ENCODE data around the gene ATOH8. TPM values are rescaled to one million over a fixed set of nuclear protein-coding genes. Genes with fewer than 3 reads are reported as not detected.

The ATOH8 gene
- total RNA-seq, 4 donors from 2014 or later = 82.8 to 260 (median 167) TPM

GRCh38 chr2:85763831-85764230 is 10.0 kb downstream of the ATOH8 start:
- Histone ChIP-seq H3K9me3 (no peaks in the 10 kb centered on the region), H3K36me3 (peaks cover 21 to 52% of the 10 kb centered on the region in 2 donors), H3K27me3 (no peaks in the 10 kb centered on the region), H3K27ac (peak overlapping the region; percentile 7 to 99 (median 99)), H3K4me3 (replicated peaks in 1 of 3) (no peak overlapping the region), H3K4me1 (peaks cover 84 to 98% of the 10 kb centered on the region in 2 donors)
- DNase-seq = peak in 1 of 2 donors; percentile 77
- intact Hi-C loops (cut with DNase I) = no loop called here
- 74 to 86% methylated on average over 11 to 16 of the region's 16 CpGs for WGBS, 2 donors
- no peak for TF ChIP-seq CTCF (IDR thresholded peaks at IDR 0.05)
- no peak for TF ChIP-seq POLR2A (IDR thresholded peaks at IDR 0.05)

- Histone ChIP-seq H3K27me3 (no peaks in the 10 kb centered on the region), H3K4me1 (peaks cover 84 to 98% of the 10 kb centered on the region in 2 donors), H3K9me3 (no peaks in the 10 kb centered on the region), H3K4me3 (replicated peaks in 1 of 3) (no peak overlapping the region), H3K36me3 (peaks cover 17 to 53% of the 10 kb centered on the region in 2 donors), H3K27ac (peak overlapping the region in 2 of 3 donors; percentile 99)
- intact Hi-C loops (cut with DNase I) = no loop called here
- TF ChIP-seq POLR2A (IDR thresholded peaks at IDR 0.05) = no peak
- no peak for TF ChIP-seq CTCF (IDR thresholded peaks at IDR 0.05)
- 80 to 81% methylated on average over 26 of the region's 26 CpGs for WGBS, 2 donors
- DNase-seq = no peak
These were observed 11.4 kb downstream of the ATOH8 start for GRCh38 chr2:85765081-85765731.

- peak overlapping the region in 2 of 3 donors; percentile 96 to 99 for H3K27ac ChIP-seq
- peaks cover 17 to 59% of the 10 kb centered on the region in 2 donors for H3K36me3 ChIP-seq
- H3K4me1 ChIP-seq = peaks cover 84 to 98% of the 10 kb centered on the region in 2 donors
- no peaks in the 10 kb centered on the region for H3K27me3 ChIP-seq
- no peak for DNase-seq
- no peak overlapping the region for H3K4me3 ChIP-seq (replicated peaks in 1 of 3)
- no peaks in the 10 kb centered on the region for H3K9me3 ChIP-seq
- intact Hi-C loops (cut with DNase I) = no loop called here
- TF ChIP-seq POLR2A (IDR thresholded peaks at IDR 0.05) (no peak), CTCF (IDR thresholded peaks at IDR 0.05) (no peak)
- 74 to 79% methylated on average over 7 of the region's 7 CpGs for WGBS, 2 donors
These were observed 12.4 kb downstream of the ATOH8 start for GRCh38 chr2:85766229-85766628.

- H3K4me1 ChIP-seq = peaks cover 80 to 96% of the 10 kb centered on the region in 2 donors
- TF ChIP-seq POLR2A (IDR thresholded peaks at IDR 0.05) = no peak
- TF ChIP-seq CTCF (IDR thresholded peaks at IDR 0.05) = no peak
These were observed 14.2 kb downstream of the ATOH8 start for GRCh38 chr2:85767803-85768665.

More at GRCh38 chr2:85767803-85768665, 14.2 kb downstream of the ATOH8 start:
- intact Hi-C loops (cut with DNase I) = no loop called here
- Histone ChIP-seq H3K27me3 (no peaks in the 10 kb centered on the region), H3K4me3 (replicated peaks in 1 of 3) (no peak overlapping the region), H3K27ac (peak overlapping the region; percentile 77 to 99 (median 96)), H3K36me3 (peaks cover 17 to 66% of the 10 kb centered on the region in 2 donors), H3K9me3 (no peaks in the 10 kb centered on the region)
- 74 to 77% methylated on average over 9 to 11 of the region's 12 CpGs for WGBS, 2 donors
- no peak for DNase-seq

All from thyroid gland (tissue), 4 donors.